Type B pancreatic cell (in vitro differentiated cells): ENCODE data around the gene SAMHD1. TPM values are rescaled to one million over a fixed set of nuclear protein-coding genes. Genes with fewer than 3 reads are reported as not detected.
A peak's percentile ranks its signal among the peaks of the same experiment; 100 is the strongest.
"Not testable (repeated sequence)": the region's sequence is repeated elsewhere in the genome, so short reads cannot be mapped to it uniquely, and the experiment has no call there.

Experiments
- DNase-seq: peaks from one replicate; pipeline ENCODE4 v3.0.0; 2021; ENCODE audit warnings: mixed read lengths; ENCODE audit not compliant: unreplicated experiment; ENCODE audit errors: extremely low spot score
- H3K27ac Mint-ChIP-seq: 2 replicates; pipeline ENCODE4 v1.8.0; 2021; ENCODE audit warnings: mild to moderate bottlenecking, mixed read lengths
- H3K27me3 Mint-ChIP-seq: 2 replicates; pipeline ENCODE4 v1.8.0; 2021; ENCODE audit warnings: mixed read lengths
- H3K36me3 Mint-ChIP-seq: 2 replicates; pipeline ENCODE4 v1.8.0; 2021; ENCODE audit warnings: mixed read lengths
- H3K4me1 Mint-ChIP-seq: one replicate; pipeline ENCODE4 v1.8.0; 2021; ENCODE audit warnings: mixed read lengths; ENCODE audit not compliant: unreplicated experiment
- H3K4me3 Mint-ChIP-seq: 2 replicates; pipeline ENCODE4 v1.8.0; 2021; ENCODE audit warnings: mild to moderate bottlenecking, mixed read lengths
- H3K9me3 Mint-ChIP-seq: 2 replicates; pipeline ENCODE4 v1.8.0; 2021; ENCODE audit warnings: mixed read lengths
- CTCF ChIP-seq: fragments of 200-600 bp; sonication (generic); conservative IDR thresholded peaks from 2 replicates; pipeline ENCODE4 v1.5.0; 2021; ENCODE audit warnings: antibody characterized with exemption, mild to moderate bottlenecking
- total RNA-seq: library from RNA; stranded (reverse); gene quantifications from 2 replicates; pipeline ENCODE4 v1.2.1, GENCODE V29; 2021; ENCODE audit warnings: low replicate concordance

SAMHD1 gene
- total RNA-seq, 1 donor from 2014 or later = 33.4 TPM

GRCh38 chr20:36881331-36881730, 70.2 kb downstream of the SAMHD1 start:
- H3K9me3 Mint-ChIP-seq = no peaks in the 10 kb centered on the region
- H3K27me3 Mint-ChIP-seq = no peaks in the 10 kb centered on the region
- H3K4me1 Mint-ChIP-seq = peaks cover 7% of the 10 kb centered on the region
- H3K4me3 Mint-ChIP-seq = no peak overlapping the region
- DNase-seq = no peak
- TF ChIP-seq CTCF = no peak
- no peak overlapping the region for H3K27ac Mint-ChIP-seq
- no peaks in the 10 kb centered on the region for H3K36me3 Mint-ChIP-seq

- no peak for TF ChIP-seq CTCF
- no peak for DNase-seq
- Mint-ChIP-seq H3K27ac (no peak overlapping the region), H3K4me1 (peaks cover 7% of the 10 kb centered on the region), H3K4me3 (no peak overlapping the region), H3K9me3 (no peaks in the 10 kb centered on the region), H3K36me3 (no peaks in the 10 kb centered on the region), H3K27me3 (no peaks in the 10 kb centered on the region)
Measured at GRCh38 chr20:36880741-36881250, 70.7 kb downstream of the SAMHD1 start.

- Mint-ChIP-seq H3K27me3 (no peaks in the 10 kb centered on the region), H3K36me3 (no peaks in the 10 kb centered on the region), H3K9me3 (no peaks in the 10 kb centered on the region), H3K27ac (no peak overlapping the region), H3K4me1 (no peaks in the 10 kb centered on the region), H3K4me3 (no peak overlapping the region)
- TF ChIP-seq CTCF = no peak
- no peak for DNase-seq
Measured at GRCh38 chr20:36878941-36879340, 72.6 kb downstream of the SAMHD1 start.

- DNase-seq = no peak
- no peaks in the 10 kb centered on the region for H3K4me1 Mint-ChIP-seq
- H3K9me3 Mint-ChIP-seq = no peaks in the 10 kb centered on the region
- no peaks in the 10 kb centered on the region for H3K27me3 Mint-ChIP-seq
- no peak overlapping the region for H3K4me3 Mint-ChIP-seq
- no peak for TF ChIP-seq CTCF
- no peaks in the 10 kb centered on the region for H3K36me3 Mint-ChIP-seq
- no peak overlapping the region for H3K27ac Mint-ChIP-seq
Measured at GRCh38 chr20:36876473-36876833, 75.1 kb downstream of the SAMHD1 start.

GRCh38 chr20:36875702-36876472, 75.6 kb downstream of the SAMHD1 start, which contains the start of gene TLDC2:
Gene TLDC2, plus strand, starts transcription at chr20:36876138. Its CDS starts 37 bp downstream, at chr20:36876175.
- no peak for TF ChIP-seq CTCF
- no peaks in the 10 kb centered on the region for H3K36me3 Mint-ChIP-seq
- H3K4me3 Mint-ChIP-seq = no peak within 1 kb of the TSS
- H3K9me3 Mint-ChIP-seq = no peaks in the 10 kb centered on the region
- H3K27me3 Mint-ChIP-seq = no peaks in the 10 kb centered on the region
- no peak for DNase-seq
- H3K27ac Mint-ChIP-seq = peak within 1 kb of the TSS; percentile 58
- H3K4me1 Mint-ChIP-seq = no peaks in the 10 kb centered on the region

GRCh38 chr20:36875093-36875492, 76.4 kb downstream of the SAMHD1 start:
- not testable (repeated sequence) for H3K4me1 Mint-ChIP-seq, DNase-seq, H3K9me3 Mint-ChIP-seq, H3K36me3 Mint-ChIP-seq, H3K27me3 Mint-ChIP-seq, H3K4me3 Mint-ChIP-seq, H3K27ac Mint-ChIP-seq
